Keratinocyte (primary cell): ENCODE results near the gene RABL2B.

Source experiments
- CTCF ChIP-seq, 3 experiments: IDR thresholded peaks in 1 of 3; conservative IDR thresholded peaks in 1 of 3; optimal IDR thresholded peaks in 1 of 3; 2 replicates in 2 of 3; 3 replicates in 1 of 3; pipeline versions ENCODE3 to v1.5.1; 2011; ENCODE audit warnings: low read length in 3 of 3, mild to moderate bottlenecking in 3 of 3, moderate library complexity in 2 of 3, control low read depth in 1 of 3, inconsistent platforms in 1 of 3; ENCODE audit not compliant: insufficient read depth in 2 of 3; ENCODE audit errors: extremely low read depth in 1 of 3
- EZH2 ChIP-seq: IDR thresholded peaks from one replicate; pipeline ENCODE4 v1.6.1; 2012; ENCODE audit warnings: inconsistent platforms, mild to moderate bottlenecking, low read length, moderate library complexity

GRCh38 chr22:50733521-50734342 lies 49.7 kb downstream of the RABL2B start:
- no peak for TF ChIP-seq CTCF (optimal IDR thresholded peaks at IDR 0.05 in 1 of 3, IDR thresholded peaks at IDR 0.05 in 1 of 3, conservative IDR thresholded peaks at IDR 0.05 in 1 of 3; ENCODE audit: extremely low read depth in 1 of 3, insufficient read depth in 2 of 3, low read length in 3 of 3)
- TF ChIP-seq EZH2 = no peak
